Activated B cell treated with CpG ODN at 0.5 μM for 24 hours (primary cell): ENCODE measurements around the gene NRARP. TPM values are rescaled to one million over a fixed set of nuclear protein-coding genes. Genes with fewer than 3 reads are reported as not detected.

Source experiments
- ATAC-seq: fragments of 200-7000 bp; cut with Tn5 transposase; one replicate; pipeline ENCODE4 v1.10.0; 2021; ENCODE audit warnings: low read depth, mild to moderate bottlenecking, moderate library complexity
- CTCF ChIA-PET: fragments of 350-600 bp; sonication (Branson Sonifier 250); formaldehyde crosslinking; loops from one replicate; lab custom pipeline; 2021; ENCODE audit warnings: antibody characterized with exemption; lab: Charles Lee
- POLR2A ChIA-PET: fragments of 350-600 bp; sonication (Branson Sonifier 250); formaldehyde crosslinking; loops from one replicate; lab custom pipeline; 2021; ENCODE audit warnings: antibody characterized with exemption; lab: Charles Lee
- DNase-seq: peaks from one replicate; pipeline ENCODE4 v3.0.0; 2022
- H3K27ac Mint-ChIP-seq: one replicate; pipeline ENCODE4 v1.8.0; 2020; ENCODE audit warnings: mixed read lengths
- H3K27me3 Mint-ChIP-seq: one replicate; pipeline ENCODE4 v1.8.0; 2021; ENCODE audit warnings: mixed read lengths
- H3K36me3 Mint-ChIP-seq: one replicate; pipeline ENCODE4 v1.8.0; 2021; ENCODE audit warnings: low read depth, mixed read lengths
- H3K4me1 Mint-ChIP-seq: one replicate; pipeline ENCODE4 v1.8.0; 2021; ENCODE audit warnings: mixed read lengths
- H3K4me3 Mint-ChIP-seq: one replicate; pipeline ENCODE4 v1.8.0; 2020; ENCODE audit warnings: mild to moderate bottlenecking, mixed read lengths
- H3K9me3 Mint-ChIP-seq: one replicate; pipeline ENCODE4 v1.8.0; 2020; ENCODE audit warnings: mixed read lengths
- CTCF ChIP-seq: fragments of 200-600 bp; IDR thresholded peaks from one replicate; pipeline ENCODE4 v1.8.0; 2022; ENCODE audit warnings: antibody characterized with exemption, mild to moderate bottlenecking
- intact Hi-C: fragments of 100-400 bp; cut with micrococcal nuclease; formaldehyde crosslinking; loops from one replicate; pipeline ENCODE4 v1.15.1; 2024
- total RNA-seq: library from RNA; stranded (reverse); gene quantifications from 2 replicates; pipeline ENCODE4 v1.2.3, GENCODE V29; 2022

NRARP gene
- total RNA-seq, 1 donor from 2014 or later = 3.0 TPM

DNA sequence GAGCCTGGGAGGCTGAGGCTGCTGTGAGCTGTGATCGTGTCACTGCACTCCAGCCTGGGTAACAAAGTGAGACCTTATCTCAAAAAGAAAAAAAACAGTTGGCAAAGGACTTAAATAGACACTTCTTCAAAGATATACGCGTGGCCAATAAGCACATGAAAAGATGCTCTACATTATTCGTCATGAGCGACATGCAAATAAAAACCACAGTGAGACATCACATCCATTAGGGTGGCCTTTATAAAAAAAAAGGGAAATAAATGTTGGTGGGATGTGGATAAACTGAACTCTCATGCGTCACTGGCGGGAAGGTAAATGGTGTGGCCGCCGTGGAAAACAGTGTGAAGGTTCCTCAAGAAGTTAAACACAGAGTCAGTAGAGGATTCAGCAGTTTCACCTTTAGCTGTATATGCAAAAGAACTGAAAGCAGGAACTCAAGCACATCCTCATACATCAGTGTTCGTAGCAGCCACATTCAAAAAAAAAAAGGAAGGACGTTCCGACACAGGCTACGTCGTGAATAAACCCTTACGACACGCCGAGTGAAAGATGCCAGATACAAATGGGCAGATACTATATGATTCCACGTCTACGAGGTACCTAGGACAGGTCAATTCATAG, 24.5 kb upstream of the NRARP start:
- ChIA-PET CTCF (no interaction called here), POLR2A (interaction anchor here (0.7 to 1.5 kb wide), 5 partner anchors 10 to 598 kb away, joined by 3 to 7 read pairs (median 6); partner anchors contain the start of genes EXD3, NOXA1, NRARP and TUBB4B)
- intact Hi-C loops = loop anchor here (1.0 to 2.0 kb wide), 2 partner anchors 24 to 86 kb away; partner anchors contain the start of genes NRARP and TUBB4B
- Mint-ChIP-seq H3K36me3 (peaks cover 2% of the 10 kb centered on the region), H3K27me3 (peaks cover 10% of the 10 kb centered on the region), H3K4me1 (peaks cover 30% of the 10 kb centered on the region), H3K9me3 (peaks cover 2% of the 10 kb centered on the region), H3K27ac (peak overlapping the region; percentile 89), H3K4me3 (peak overlapping the region; percentile 84)
- no peak for TF ChIP-seq CTCF
- DNase-seq = no peak
- ATAC-seq = peak; percentile 94

GRCh38 chr9:137325799-137326198, 23.7 kb upstream of the NRARP start:
- TF ChIP-seq CTCF = no peak
- Mint-ChIP-seq H3K9me3 (peaks cover 2% of the 10 kb centered on the region), H3K36me3 (peaks cover 2% of the 10 kb centered on the region), H3K27ac (peak overlapping the region; percentile 89), H3K4me3 (no peak overlapping the region), H3K27me3 (peaks cover 10% of the 10 kb centered on the region), H3K4me1 (peaks cover 30% of the 10 kb centered on the region)
- no peak for ATAC-seq
- DNase-seq = no peak
- intact Hi-C loops = loop anchor here (1.0 to 2.0 kb wide), 2 partner anchors 23 to 85 kb away; partner anchors contain the start of genes NRARP and TUBB4B
- ChIA-PET POLR2A (interaction anchor here (0.7 to 1.5 kb wide), 3 partner anchors 9 to 1419 kb away, joined by 5 to 7 read pairs (median 5); partner anchors contain the start of genes CAMSAP1 and TUBB4B), CTCF (no interaction called here)

GRCh38 chr9:137325124-137325523, 23.1 kb upstream of the NRARP start:
- Mint-ChIP-seq H3K9me3 (peaks cover 2% of the 10 kb centered on the region), H3K36me3 (peaks cover 2% of the 10 kb centered on the region), H3K27ac (no peak overlapping the region), H3K27me3 (peaks cover 10% of the 10 kb centered on the region), H3K4me3 (no peak overlapping the region), H3K4me1 (peaks cover 35% of the 10 kb centered on the region)
- CTCF ChIA-PET = interaction anchor here (1.9 kb wide), 1 partner anchor 23 kb away, joined by 5 read pairs; the partner anchor contains the start of gene NRARP
- ATAC-seq = no peak
- POLR2A ChIA-PET = interaction anchor here (1.5 kb wide), 1 partner anchor 9 kb away, joined by 7 read pairs; no protein-coding TSS in a partner anchor
- no peak for TF ChIP-seq CTCF
- DNase-seq = no peak
- intact Hi-C loops = no loop called here

DNA sequence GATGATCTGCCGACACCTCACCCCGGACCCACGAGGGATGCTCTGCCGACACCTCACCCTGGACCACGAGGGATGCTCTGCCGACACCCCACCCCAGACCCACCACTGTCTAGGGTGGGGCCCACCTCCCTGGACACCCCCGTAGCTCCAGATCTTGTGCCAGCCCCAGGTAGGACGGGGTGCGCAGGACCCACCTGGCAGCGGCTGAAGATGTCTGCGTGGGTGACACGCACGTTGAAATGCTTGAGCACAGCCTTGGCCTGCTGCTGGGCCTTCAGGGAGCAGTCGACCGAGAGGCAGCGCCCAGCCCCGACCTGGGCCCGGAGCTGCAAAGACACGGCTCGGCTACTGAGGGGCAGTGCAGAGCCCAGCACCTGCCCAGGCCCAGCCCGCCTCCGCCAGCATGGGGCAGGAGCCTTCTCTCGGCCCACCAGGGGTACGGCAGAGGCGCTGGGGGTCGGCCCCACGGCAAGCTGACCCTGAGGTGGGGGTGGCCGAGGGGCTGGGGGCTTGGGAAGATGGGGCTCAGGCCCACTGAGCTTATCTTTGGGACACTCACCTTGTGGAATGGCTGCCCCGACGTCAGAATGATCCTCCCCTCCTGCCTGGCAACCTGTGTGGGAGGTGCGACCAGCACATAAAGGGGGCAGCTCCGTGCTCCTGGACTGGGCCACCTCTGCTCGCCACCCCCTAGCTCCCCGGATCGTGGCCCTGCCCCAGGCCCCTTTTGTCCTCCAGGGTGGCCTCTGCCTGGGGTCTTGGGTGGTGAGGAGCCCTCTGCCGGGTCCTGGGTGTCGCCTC, 21.7 kb upstream of the NRARP start:
- Mint-ChIP-seq H3K9me3 (peaks cover 2% of the 10 kb centered on the region), H3K4me3 (no peak overlapping the region), H3K27ac (no peak overlapping the region), H3K4me1 (peaks cover 35% of the 10 kb centered on the region), H3K27me3 (peaks cover 10% of the 10 kb centered on the region), H3K36me3 (peaks cover 2% of the 10 kb centered on the region)
- DNase-seq = no peak
- POLR2A ChIA-PET = no interaction called here
- CTCF ChIA-PET = interaction anchor here (1.9 kb wide), 1 partner anchor 22 kb away, joined by 5 read pairs; the partner anchor contains the start of gene NRARP
- no peak for TF ChIP-seq CTCF
- intact Hi-C loops = no loop called here
- no peak for ATAC-seq
